HG03175 (cell line): ENCODE data around the gene HNRNPA1L2.
"Not testable (repeated sequence)": the region's sequence is repeated elsewhere in the genome, so short reads cannot be mapped to it uniquely, and the experiment has no call there.

Source experiments
- ATAC-seq: cut with Tn5 transposase; IDR thresholded peaks from one replicate; pipeline ENCODE4 v1.9.1; 2021; ENCODE audit warnings: mild to moderate bottlenecking, moderate library complexity; ENCODE audit not compliant: unreplicated experiment

HNRNPA1L2 gene

GRCh38 chr13:52644108-52644507, 1.9 kb downstream of the HNRNPA1L2 start:
- no peak for ATAC-seq

GRCh38 chr13:52646967-52647366, 4.7 kb downstream of the HNRNPA1L2 start:
- no peak for ATAC-seq

GRCh38 chr13:52650731-52651130, 8.5 kb downstream of the HNRNPA1L2 start:
- ATAC-seq, result no peak

- peak; percentile 10 for ATAC-seq
These were observed 9.6 kb downstream of the HNRNPA1L2 start for GRCh38 chr13:52651897-52652195.

GRCh38 chr13:52652196-52652979, 10.2 kb downstream of the HNRNPA1L2 start, which contains the start of gene SUGT1:
Gene SUGT1, plus strand, starts transcription at chr13:52652836. Its CDS starts 85 bp downstream, at chr13:52652921.
- peak; percentile 95 for ATAC-seq

- ATAC-seq, result peak; percentile 41
These were observed 10.7 kb downstream of the HNRNPA1L2 start for GRCh38 chr13:52652980-52653303.

GRCh38 chr13:52659340-52659739, 17.1 kb downstream of the HNRNPA1L2 start:
- ATAC-seq, result no peak

GRCh38 chr13:52664272-52664671, 22.0 kb downstream of the HNRNPA1L2 start:
- no peak for ATAC-seq

GRCh38 chr13:52665325-52665724, 23.1 kb downstream of the HNRNPA1L2 start:
- ATAC-seq, result no peak

- no peak for ATAC-seq
These were observed 27.4 kb downstream of the HNRNPA1L2 start for GRCh38 chr13:52669677-52670076.

GRCh38 chr13:52670726-52671125, 28.5 kb downstream of the HNRNPA1L2 start:
- no peak for ATAC-seq

GRCh38 chr13:52673465-52673864, 31.2 kb downstream of the HNRNPA1L2 start:
- no peak for ATAC-seq

- ATAC-seq, result no peak
These were observed 35.6 kb downstream of the HNRNPA1L2 start for GRCh38 chr13:52677823-52678222.

- not testable (repeated sequence) for ATAC-seq
These were observed 43.6 kb downstream of the HNRNPA1L2 start for GRCh38 chr13:52685806-52686205.

GRCh38 chr13:52686376-52686775, 44.1 kb downstream of the HNRNPA1L2 start:
- ATAC-seq, result no peak
